ENCODE data around the gene GZMH.

GRCh38 chr14:24613747-24614146 is 4.3 kb upstream of the GZMH start:
- TF ChIP-seq, protein P1, sequence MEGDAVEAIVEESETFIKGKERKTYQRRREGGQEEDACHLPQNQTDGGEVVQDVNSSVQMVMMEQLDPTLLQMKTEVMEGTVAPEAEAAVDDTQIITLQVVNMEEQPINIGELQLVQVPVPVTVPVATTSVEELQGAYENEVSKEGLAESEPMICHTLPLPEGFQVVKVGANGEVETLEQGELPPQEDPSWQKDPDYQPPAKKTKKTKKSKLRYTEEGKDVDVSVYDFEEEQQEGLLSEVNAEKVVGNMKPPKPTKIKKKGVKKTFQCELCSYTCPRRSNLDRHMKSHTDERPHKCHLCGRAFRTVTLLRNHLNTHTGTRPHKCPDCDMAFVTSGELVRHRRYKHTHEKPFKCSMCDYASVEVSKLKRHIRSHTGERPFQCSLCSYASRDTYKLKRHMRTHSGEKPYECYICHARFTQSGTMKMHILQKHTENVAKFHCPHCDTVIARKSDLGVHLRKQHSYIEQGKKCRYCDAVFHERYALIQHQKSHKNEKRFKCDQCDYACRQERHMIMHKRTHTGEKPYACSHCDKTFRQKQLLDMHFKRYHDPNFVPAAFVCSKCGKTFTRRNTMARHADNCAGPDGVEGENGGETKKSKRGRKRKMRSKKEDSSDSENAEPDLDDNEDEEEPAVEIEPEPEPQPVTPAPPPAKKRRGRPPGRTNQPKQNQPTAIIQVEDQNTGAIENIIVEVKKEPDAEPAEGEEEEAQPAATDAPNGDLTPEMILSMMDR (IDR thresholded peaks at IDR 0.05), result no peak
- TF ChIP-seq POLR2AphosphoS5 (IDR thresholded peaks at IDR 0.05) (no peak), POLR2A (IDR thresholded peaks at IDR 0.05) (no peak)
